HFF-Myc (cell line): Measurements from ENCODE around the gene MYDGF.
A peak's percentile ranks its signal among the peaks of the same experiment; 100 is the strongest.

ENCODE experiments used
- DNase-seq: peaks from one replicate; pipeline ENCODE4 v3.0.0-alpha.2; 2011; ENCODE audit warnings: low read depth; ENCODE audit errors: extremely low read depth
- H3K4me3 ChIP-seq: replicated peaks from 2 replicates; pipeline ENCODE4 v1.5.1; 2011; ENCODE audit warnings: low read depth, mild to moderate bottlenecking, control low read depth, low read length
- CTCF ChIP-seq: IDR thresholded peaks from 2 replicates; pipeline ENCODE4 v1.5.1; 2012; ENCODE audit warnings: mild to moderate bottlenecking, low read depth, low read length, control low read depth; ENCODE audit errors: missing control alignments

MYDGF gene

GRCh38 chr19:4693471-4694121 lies 23.5 kb upstream of the MYDGF start:
- no peak for TF ChIP-seq CTCF
- H3K4me3 ChIP-seq, result no peak overlapping the region
- DNase-seq, result no peak

DNA sequence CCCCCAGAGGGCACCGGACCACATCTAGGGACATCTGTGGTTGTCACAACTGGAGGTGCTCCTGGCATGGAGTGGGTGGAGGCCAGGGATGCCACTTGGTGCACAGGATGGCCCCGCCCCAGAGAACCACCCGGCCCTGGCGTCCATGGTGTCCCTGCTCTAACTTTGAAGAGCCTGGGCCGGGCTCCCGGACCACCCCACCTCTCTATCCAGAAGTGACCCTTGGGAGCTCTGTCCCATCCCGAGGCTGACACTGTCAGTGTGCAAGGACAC lies 22.9 kb upstream of the MYDGF start:
- DNase-seq, result no peak
- no peak for TF ChIP-seq CTCF
- no peak overlapping the region for H3K4me3 ChIP-seq

DNA sequence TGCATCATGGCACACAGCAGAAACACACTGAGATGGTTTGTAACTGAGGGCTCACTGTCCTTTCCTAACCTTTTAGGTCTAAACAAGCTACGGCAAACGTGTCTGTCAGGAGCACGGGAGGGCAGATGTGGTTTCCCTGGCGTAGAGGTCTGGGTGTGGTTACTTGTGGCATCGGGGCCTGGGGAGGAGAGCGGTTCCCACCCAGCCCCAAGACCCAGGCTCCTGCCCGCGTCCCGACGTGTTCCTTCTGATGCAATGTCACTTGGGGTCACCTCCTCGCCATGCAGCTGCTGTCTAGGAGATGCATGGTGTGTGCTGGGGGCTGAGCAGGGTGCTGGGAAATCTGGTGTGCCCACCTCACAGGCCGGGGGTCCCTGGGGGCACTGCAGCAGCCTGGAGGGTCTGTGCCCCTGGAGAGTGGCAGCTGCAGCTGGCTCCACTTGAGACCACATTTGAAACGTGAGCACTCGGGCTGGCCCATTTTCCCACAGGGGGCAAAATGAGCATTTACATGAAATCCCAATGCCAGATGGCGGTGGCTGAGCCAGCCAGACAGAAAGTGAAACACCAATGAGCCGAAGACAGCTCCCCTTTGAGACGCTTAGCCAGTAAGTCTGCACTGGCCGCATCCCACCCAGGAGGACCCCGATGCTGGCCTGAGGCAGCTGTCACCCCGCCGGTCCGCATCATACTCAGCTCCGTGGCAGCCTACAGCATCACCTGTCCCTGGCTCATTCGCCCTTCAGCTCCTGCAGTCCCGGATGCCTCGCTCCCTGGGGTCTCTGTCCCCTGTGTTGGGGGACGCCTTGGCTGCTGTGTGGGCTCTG lies 22.3 kb upstream of the MYDGF start:
- no peak overlapping the region for H3K4me3 ChIP-seq
- no peak for TF ChIP-seq CTCF
- no peak for DNase-seq

DNA sequence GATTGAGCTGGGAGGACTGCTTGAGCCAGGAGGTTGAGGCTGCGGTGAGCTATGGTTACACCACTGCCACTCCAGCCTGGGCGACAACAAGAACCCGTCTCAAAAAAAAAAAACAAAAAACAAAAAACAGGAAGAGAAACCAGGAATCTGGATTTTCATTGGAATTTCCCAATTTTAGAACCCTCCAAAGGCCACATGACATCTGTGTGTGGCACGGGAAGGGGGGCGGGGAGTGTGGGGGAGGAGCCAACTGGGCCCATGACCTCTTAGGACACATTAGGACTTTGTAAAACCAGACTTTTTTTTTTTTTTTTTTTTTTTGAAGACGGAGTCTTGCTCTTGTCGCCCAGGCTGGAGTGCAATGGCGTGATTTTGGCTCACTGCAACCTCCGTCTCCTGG lies 21.2 kb upstream of the MYDGF start:
- H3K4me3 ChIP-seq, result no peak overlapping the region
- DNase-seq, result no peak
- TF ChIP-seq CTCF, result no peak

DNA sequence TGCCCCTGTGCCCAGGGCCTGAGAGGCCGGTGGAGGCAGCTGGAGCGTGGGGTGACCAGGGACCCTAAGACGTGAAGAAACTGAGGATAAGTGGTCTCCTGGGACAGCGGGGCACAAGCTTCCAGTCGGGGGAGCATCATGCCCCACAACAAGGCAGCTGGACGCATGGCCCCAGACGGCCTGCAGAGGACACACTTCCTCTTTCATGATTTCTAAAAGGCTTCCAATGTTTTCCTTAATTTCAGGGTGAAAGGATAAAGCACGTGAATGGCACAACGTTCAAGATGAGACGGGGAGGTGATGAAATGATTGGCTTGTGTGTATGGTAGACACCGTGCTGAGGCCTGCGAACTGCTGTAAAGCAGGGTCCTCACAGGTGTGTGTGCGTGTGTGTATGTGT lies 20.2 kb upstream of the MYDGF start:
- no peak overlapping the region for H3K4me3 ChIP-seq
- TF ChIP-seq CTCF, result peak; percentile 5
- DNase-seq, result no peak

DNA sequence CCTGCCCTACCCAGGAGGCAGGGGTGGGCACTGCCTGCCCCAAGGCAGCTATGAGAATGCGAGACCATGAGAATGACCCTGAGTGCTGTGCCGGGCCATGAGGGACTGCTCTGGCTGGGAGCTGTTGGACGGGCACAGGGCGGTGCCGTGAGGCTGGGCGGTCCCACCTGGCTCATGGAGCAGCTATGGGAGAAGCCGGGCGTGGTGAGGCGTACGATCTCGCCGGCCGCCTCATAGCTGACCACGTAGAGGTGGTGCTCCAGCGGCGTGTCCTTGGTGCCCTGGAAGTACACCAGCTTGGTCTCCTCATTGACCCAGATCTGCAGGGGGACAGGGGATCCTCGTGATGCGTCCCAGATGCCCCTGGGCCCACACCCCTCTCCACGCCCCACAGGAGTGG lies 19.3 kb upstream of the MYDGF start:
- no peak for TF ChIP-seq CTCF
- DNase-seq, result no peak
- H3K4me3 ChIP-seq, result no peak overlapping the region
